B cell (primary cell): ENCODE data around the gene PUM2. TPM values are rescaled to one million over a fixed set of nuclear protein-coding genes. Genes with fewer than 3 reads are reported as not detected.
"Not testable (repeated sequence)": the region's sequence is repeated elsewhere in the genome, so short reads cannot be mapped to it uniquely, and the experiment has no call there.

Source experiments
- ATAC-seq: fragments of 200-7000 bp; cut with Tn5 transposase; one replicate; pipeline ENCODE4 v1.10.0; 2021; ENCODE audit warnings: low read depth, mild to moderate bottlenecking, moderate number of reproducible peaks, moderate library complexity
- CTCF ChIA-PET: fragments of 350-600 bp; sonication (Branson Sonifier 250); formaldehyde crosslinking; loops from one replicate; lab custom pipeline; 2021; ENCODE audit warnings: antibody characterized with exemption, inconsistent platforms; lab: Charles Lee
- POLR2A ChIA-PET: fragments of 350-600 bp; sonication (Branson Sonifier 250); formaldehyde crosslinking; loops from one replicate; lab custom pipeline; 2021; ENCODE audit warnings: antibody characterized with exemption; lab: Charles Lee
- DNase-seq: peaks from one replicate; pipeline ENCODE4 v3.0.0; 2013
- H2AFZ ChIP-seq: 2 replicates; pipeline ENCODE4 v1.6.1; 2012; ENCODE audit warnings: mild to moderate bottlenecking, low read depth, low read length; ENCODE audit not compliant: insufficient read depth, poor library complexity, severe bottlenecking
- H3K27ac ChIP-seq, 2 donors: 1 replicate in 1 of 2; 2 replicates in 1 of 2; pipeline ENCODE4 v1.5.1; 2012 to 2013; ENCODE audit warnings: low read length in 2 of 2, mild to moderate bottlenecking in 2 of 2, moderate library complexity in 1 of 2
- H3K27me3 ChIP-seq, 4 experiments: fragments of 200-600 bp in 1 of 4; sonication (generic) in 1 of 4; replicated peaks in 1 of 4; 1 replicate in 2 of 4; 2 replicates in 2 of 4; pipeline versions ENCODE4 v1.6.1 to v1.7.0; 2013 to 2016; ENCODE audit warnings: low read length in 3 of 4, mild to moderate bottlenecking in 2 of 4, mixed read lengths in 1 of 4, moderate library complexity in 1 of 4; ENCODE audit not compliant: insufficient read depth in 4 of 4, control insufficient read depth in 3 of 4; ENCODE audit errors: control extremely low read depth in 1 of 4
- H3K36me3 ChIP-seq, 2 experiments: replicated peaks in 1 of 2; 1 replicate in 1 of 2; 2 replicates in 1 of 2; pipeline versions ENCODE4 v1.6.1 to v1.7.1; 2013; ENCODE audit warnings: low read length in 1 of 2; ENCODE audit not compliant: insufficient read depth in 2 of 2, control insufficient read depth in 1 of 2; ENCODE audit errors: control extremely low read depth in 1 of 2, extremely low read depth in 1 of 2
- H3K4me1 ChIP-seq, 2 donors: fragments of 200-600 bp in 1 of 2; sonication (generic) in 1 of 2; 1 replicate in 1 of 2; 2 replicates in 1 of 2; pipeline versions ENCODE4 v1.5.1 to v1.6.1; 2013 to 2017; ENCODE audit warnings: low read length in 2 of 2; ENCODE audit not compliant: control insufficient read depth in 2 of 2, insufficient read depth in 2 of 2
- H3K4me2 ChIP-seq: replicated peaks from 2 replicates; pipeline ENCODE3; 2012; ENCODE audit warnings: mild to moderate bottlenecking, low read depth, low read length; ENCODE audit not compliant: poor library complexity, severe bottlenecking
- H3K4me3 ChIP-seq, 5 experiments: fragments of 200-600 bp in 1 of 5; sonication (generic) in 1 of 5; 1 replicate in 3 of 5; 2 replicates in 2 of 5; pipeline versions ENCODE4 v1.5.1 to v1.7.0; 2011 to 2016; ENCODE audit warnings: low read length in 4 of 5, mild to moderate bottlenecking in 4 of 5, low read depth in 2 of 5, control low read depth in 1 of 5, moderate library complexity in 1 of 5; ENCODE audit not compliant: insufficient read depth in 1 of 5; ENCODE audit errors: control extremely low read depth in 1 of 5, extremely low read depth in 1 of 5
- H3K79me2 ChIP-seq: fragments of 200-600 bp; sonication (generic); one replicate; pipeline ENCODE4 v1.6.0; 2016; ENCODE audit warnings: low read length; ENCODE audit not compliant: control insufficient read depth, insufficient read depth
- H3K9ac ChIP-seq: fragments of 200-600 bp; sonication (generic); 2 replicates; pipeline ENCODE4 v1.6.1; 2017; ENCODE audit warnings: mild to moderate bottlenecking, low read length, moderate library complexity
- H3K9me3 ChIP-seq, 3 donors: one replicate each; pipeline versions ENCODE4 v1.6.1 to v1.7.1; 2013; ENCODE audit warnings: low read length in 2 of 3; ENCODE audit not compliant: control insufficient read depth in 2 of 3, insufficient read depth in 1 of 3; ENCODE audit errors: control extremely low read depth in 1 of 3
- H4K20me1 ChIP-seq: 2 replicates; pipeline ENCODE4 v1.6.0; 2012; ENCODE audit warnings: mild to moderate bottlenecking, low read length; ENCODE audit not compliant: insufficient read depth, control insufficient read depth, poor library complexity, severe bottlenecking
- H3K27ac Mint-ChIP-seq: one replicate; pipeline ENCODE4 v1.8.0; 2021; ENCODE audit warnings: mixed read lengths
- H3K27me3 Mint-ChIP-seq: one replicate; pipeline ENCODE4 v1.8.0; 2021; ENCODE audit warnings: mixed read lengths
- H3K4me1 Mint-ChIP-seq: one replicate; pipeline ENCODE4 v1.8.0; 2021; ENCODE audit warnings: mixed read lengths
- H3K4me3 Mint-ChIP-seq: one replicate; pipeline ENCODE4 v1.8.0; 2021; ENCODE audit warnings: mixed read lengths
- H3K9me3 Mint-ChIP-seq: one replicate; pipeline ENCODE4 v1.8.0; 2022; ENCODE audit warnings: mixed read lengths; ENCODE audit not compliant: insufficient read depth
- CTCF ChIP-seq: fragments of 200-600 bp; IDR thresholded peaks from one replicate; pipeline ENCODE4 v1.8.0; 2022; ENCODE audit warnings: antibody characterized with exemption, mild to moderate bottlenecking
- EZH2 ChIP-seq: IDR thresholded peaks from 2 replicates; pipeline ENCODE4 v1.6.1; 2012; ENCODE audit warnings: borderline replicate concordance, low read depth, mild to moderate bottlenecking, moderate library complexity, low read length; ENCODE audit not compliant: insufficient read depth, poor library complexity, severe bottlenecking
- WGBS: methylation state at CpG from one replicate; pipeline ENCODE4 v1.1.5; 2013; ENCODE audit warnings: missing lambda C conversion rate; ENCODE audit not compliant: insufficient coverage; 5-methylcytosine and 5-hydroxymethylcytosine counted together
- intact Hi-C: fragments of 100-400 bp; cut with micrococcal nuclease; formaldehyde crosslinking; loops from one replicate; pipeline ENCODE4 v1.10.0; 2022
- polyA plus RNA-seq: library from polyadenylated mRNA; depleted of rRNA; stranded (reverse); fragments of >200 nt; gene quantifications from 2 replicates; pipeline ENCODE4 v1.2.3, GENCODE V29; 2012
- total RNA-seq, 2 donors: library from RNA; stranded (reverse); fragments of 120-200 nt in 1 of 2; gene quantifications; 1 replicate in 1 of 2; 2 replicates in 1 of 2; pipeline versions ENCODE4 v1.2.3 to v1.2.4, GENCODE V29; 2013 to 2022

PUM2 gene
- total and polyA plus RNA-seq, 2 donors (not counting 1 experiment from before 2014, with no cell fraction given): 21.1 to 151 TPM

GRCh38 chr2:20377741-20378140, 27.1 kb upstream of the PUM2 start:
- WGBS: 96% methylated on average over 2 of the region's 4 CpGs
- no peaks in the 10 kb centered on the region for H3K79me2 ChIP-seq
- H3K9me3 ChIP-seq: no peaks in the 10 kb centered on the region
- no peak for DNase-seq
- H3K4me2 ChIP-seq: no peak overlapping the region
- H3K27ac ChIP-seq: no peak overlapping the region
- Mint-ChIP-seq H3K27me3 (peaks cover 20% of the 10 kb centered on the region), H3K4me3 (no peak overlapping the region), H3K4me1 (no peaks in the 10 kb centered on the region), H3K27ac (no peak overlapping the region), H3K9me3 (no peaks in the 10 kb centered on the region)
- no peak overlapping the region for H3K9ac ChIP-seq
- H3K4me3 ChIP-seq: no peak overlapping the region
- intact Hi-C loops: no loop called here
- CTCF ChIA-PET: interaction anchor here (0.7 to 2.1 kb wide), 3 partner anchors 51 to 284 kb away, joined by 3 to 6 read pairs (median 4); partner anchors contain the start of gene HS1BP3
- no peaks in the 10 kb centered on the region for H3K4me1 ChIP-seq
- peaks cover 0 to 2% (median 0%) of the 10 kb centered on the region in 4 experiments for H3K27me3 ChIP-seq
- TF ChIP-seq CTCF: no peak
- no peak for TF ChIP-seq EZH2
- ATAC-seq: no peak
- POLR2A ChIA-PET: no interaction called here
- H2AFZ ChIP-seq: no peak overlapping the region
- no peaks in the 10 kb centered on the region for H4K20me1 ChIP-seq
- no peaks in the 10 kb centered on the region for H3K36me3 ChIP-seq

- CTCF ChIA-PET, H3K9me3 ChIP-seq, H3K9ac ChIP-seq, POLR2A ChIA-PET, H3K4me3 Mint-ChIP-seq, DNase-seq, ATAC-seq, H3K9me3 Mint-ChIP-seq, H3K27ac Mint-ChIP-seq, H3K27me3 ChIP-seq, H3K27ac ChIP-seq, H3K4me1 Mint-ChIP-seq, H2AFZ ChIP-seq, H4K20me1 ChIP-seq, H3K36me3 ChIP-seq, H3K4me1 ChIP-seq, H3K4me3 ChIP-seq, H3K79me2 ChIP-seq, intact Hi-C loops, H3K4me2 ChIP-seq: not testable (repeated sequence)
- peaks cover 33% of the 10 kb centered on the region for H3K27me3 Mint-ChIP-seq
- WGBS: 91% methylated on average over 9 of the region's 13 CpGs
Observed at GRCh38 chr2:20374982-20375381, 24.3 kb upstream of the PUM2 start.
